GM23338 (cell line): ENCODE data around the gene TTC28. TPM values are rescaled to one million over a fixed set of nuclear protein-coding genes. Genes with fewer than 3 reads are reported as not detected.

Experiments
- ATAC-seq: fragments of 200-7000 bp; cut with Tn5 transposase; 3 replicates; pipeline ENCODE4 v1.9.1; 2020
- DNase-seq: peaks from one replicate; pipeline ENCODE4 v3.0.0-alpha.2; 2015; ENCODE audit warnings: low spot score
- H2AFZ ChIP-seq: fragments of 200-600 bp; sonication (generic); 2 replicates; pipeline ENCODE4 v1.8.0; 2016; ENCODE audit warnings: antibody characterized with exemption, mild to moderate bottlenecking, moderate library complexity
- H3F3A ChIP-seq: fragments of 200-600 bp; sonication (generic); replicated peaks from 2 replicates; pipeline ENCODE4 v1.8.0; 2017; ENCODE audit warnings: antibody characterized with exemption, mixed run types, low read depth
- H3K27ac ChIP-seq: fragments of 200-600 bp; sonication (generic); 2 replicates; pipeline ENCODE4 v1.6.1; 2016; ENCODE audit warnings: low read depth
- H3K27me3 ChIP-seq: fragments of 200-600 bp; sonication (generic); 2 replicates; pipeline ENCODE4 v1.8.0; 2016; ENCODE audit warnings: mild to moderate bottlenecking, mixed run types, moderate library complexity; ENCODE audit not compliant: insufficient read depth
- H3K36me3 ChIP-seq: fragments of 200-600 bp; sonication (generic); 2 replicates; pipeline ENCODE4 v1.8.0; 2016; ENCODE audit warnings: mild to moderate bottlenecking; ENCODE audit not compliant: insufficient read depth
- H3K4me1 ChIP-seq: fragments of 200-600 bp; sonication (generic); 2 replicates; pipeline ENCODE4 v1.8.0; 2016; ENCODE audit warnings: mild to moderate bottlenecking, moderate library complexity; ENCODE audit not compliant: insufficient read depth
- H3K4me2 ChIP-seq: fragments of 200-600 bp; sonication (generic); 2 replicates; pipeline ENCODE4 v1.7.1; 2017; ENCODE audit warnings: mixed run types
- H3K4me3 ChIP-seq: fragments of 200-600 bp; sonication (generic); 2 replicates; pipeline ENCODE4 v1.6.1; 2016; ENCODE audit warnings: mixed run types
- H3K79me2 ChIP-seq: fragments of 200-600 bp; sonication (generic); replicated peaks from 2 replicates; pipeline ENCODE4 v1.8.0; 2017; ENCODE audit warnings: mild to moderate bottlenecking; ENCODE audit not compliant: insufficient read depth
- H3K9me2 ChIP-seq: fragments of 200-600 bp; sonication (generic); 2 replicates; pipeline ENCODE4 v1.8.0; 2017; ENCODE audit not compliant: insufficient read depth
- H4K20me1 ChIP-seq: fragments of 200-600 bp; sonication (generic); replicated peaks from 2 replicates; pipeline ENCODE4 v1.8.0; 2017; ENCODE audit warnings: mild to moderate bottlenecking; ENCODE audit not compliant: insufficient read depth
- H3K27ac Mint-ChIP-seq: 2 replicates; pipeline ENCODE4 v1.8.0; 2020; ENCODE audit warnings: inconsistent platforms, mild to moderate bottlenecking, moderate library complexity, mixed read lengths
- H3K27me3 Mint-ChIP-seq: 3 replicates; pipeline ENCODE4 v1.8.0; 2022; ENCODE audit warnings: low read depth, mild to moderate bottlenecking, moderate library complexity, mixed read lengths, inconsistent platforms; ENCODE audit not compliant: insufficient read depth, poor library complexity
- H3K36me3 Mint-ChIP-seq: 3 replicates; pipeline ENCODE4 v1.8.0; 2021; ENCODE audit warnings: low read depth, mild to moderate bottlenecking, inconsistent platforms, moderate library complexity, mixed read lengths
- H3K4me1 Mint-ChIP-seq: 3 replicates; pipeline ENCODE4 v1.8.0; 2020; ENCODE audit warnings: mild to moderate bottlenecking, inconsistent platforms, mixed read lengths
- H3K4me3 Mint-ChIP-seq: 3 replicates; pipeline ENCODE4 v1.8.0; 2021; ENCODE audit warnings: moderate library complexity, mild to moderate bottlenecking, inconsistent platforms, mixed read lengths
- H3K9me3 Mint-ChIP-seq: 3 replicates; pipeline ENCODE4 v1.8.0; 2020; ENCODE audit warnings: moderate library complexity, mild to moderate bottlenecking, inconsistent platforms, mixed read lengths
- CREB1 ChIP-seq: fragments of 250-450 bp; sonication (Bioruptor Pico); IDR thresholded peaks from 2 replicates; pipeline ENCODE4 v1.5.0; 2020; ENCODE audit warnings: low read depth, mild to moderate bottlenecking, moderate library complexity
- EZH2 ChIP-seq: fragments of 200-600 bp; sonication (generic); IDR thresholded peaks from one replicate; pipeline ENCODE4 v1.8.0; 2017; ENCODE audit warnings: antibody characterized with exemption, mild to moderate bottlenecking, low read depth; ENCODE audit not compliant: unreplicated experiment
- EZH2phosphoT487 ChIP-seq: fragments of 200-600 bp; sonication (generic); IDR thresholded peaks from one replicate; pipeline ENCODE4 v1.8.1; 2018; ENCODE audit warnings: antibody characterized with exemption; ENCODE audit not compliant: unreplicated experiment
- JUNB ChIP-seq: IDR thresholded peaks from one replicate; pipeline ENCODE4 v1.6.1; 2016; ENCODE audit warnings: antibody characterized with exemption; ENCODE audit not compliant: unreplicated experiment
- NANOG ChIP-seq: IDR thresholded peaks from 2 replicates; pipeline ENCODE4 v1.6.1; 2016; ENCODE audit warnings: antibody characterized with exemption, borderline replicate concordance
- POLR2AphosphoS5 ChIP-seq: IDR thresholded peaks from 2 replicates; pipeline ENCODE4 v1.6.1; 2016; ENCODE audit warnings: antibody characterized with exemption, low read depth
- STAT1 ChIP-seq: IDR thresholded peaks from one replicate; pipeline ENCODE4 v1.6.1; 2016; ENCODE audit warnings: antibody characterized with exemption; ENCODE audit not compliant: unreplicated experiment
- ZNF114 ChIP-seq: fragments of 250-450 bp; sonication (Bioruptor Pico); IDR thresholded peaks from 2 replicates; pipeline ENCODE4 v1.5.0; 2020; ENCODE audit warnings: mild to moderate bottlenecking, moderate library complexity
- ZNF331 ChIP-seq: fragments of 250-450 bp; sonication (Bioruptor Pico); IDR thresholded peaks from 2 replicates; pipeline ENCODE4 v1.5.0; 2020; ENCODE audit warnings: low read depth, mild to moderate bottlenecking, moderate library complexity
- polyA plus RNA-seq: library from polyadenylated mRNA; unstranded; fragments of >200 nt; fragmentation: Nextera tagmentation; extraction: Ambion mirVana; gene quantifications from 2 replicates; pipeline ENCODE4 v1.2.1, GENCODE V29; 2016
- total RNA-seq: library from RNA; depleted of rRNA; stranded (reverse); fragments of >200 nt; shearing (Covaris generic); gene quantifications from 2 replicates; pipeline ENCODE4 v1.2.3, GENCODE V29; 2014
- TF ChIP-seq, protein P1 (sequence below), 2 experiments: fragments of 200-600 bp in 1 of 2; sonication (generic) in 1 of 2; conservative IDR thresholded peaks; 2 replicates each; pipeline versions ENCODE4 v1.5.1 to v1.6.1; 2016 to 2017; ENCODE audit warnings: antibody characterized with exemption in 2 of 2, low read depth in 2 of 2, mild to moderate bottlenecking in 2 of 2, moderate library complexity in 1 of 2
- TF ChIP-seq, protein P2 (sequence below): fragments of 250-450 bp; sonication (Bioruptor Pico); IDR thresholded peaks from 2 replicates; pipeline ENCODE4 v1.5.0; 2020; ENCODE audit warnings: mild to moderate bottlenecking, moderate library complexity
- TF ChIP-seq, protein P3 (sequence below): IDR thresholded peaks from one replicate; pipeline ENCODE4 v1.6.1; 2018; ENCODE audit warnings: antibody characterized with exemption; ENCODE audit not compliant: unreplicated experiment
- TF ChIP-seq, protein P4 (sequence below): IDR thresholded peaks from 2 replicates; pipeline ENCODE4 v1.6.1; 2016; ENCODE audit warnings: antibody characterized with exemption

The TTC28 gene
- total and polyA plus RNA-seq, 2 experiments from 2014 or later = 4.5 to 16.1 TPM

DNA sequence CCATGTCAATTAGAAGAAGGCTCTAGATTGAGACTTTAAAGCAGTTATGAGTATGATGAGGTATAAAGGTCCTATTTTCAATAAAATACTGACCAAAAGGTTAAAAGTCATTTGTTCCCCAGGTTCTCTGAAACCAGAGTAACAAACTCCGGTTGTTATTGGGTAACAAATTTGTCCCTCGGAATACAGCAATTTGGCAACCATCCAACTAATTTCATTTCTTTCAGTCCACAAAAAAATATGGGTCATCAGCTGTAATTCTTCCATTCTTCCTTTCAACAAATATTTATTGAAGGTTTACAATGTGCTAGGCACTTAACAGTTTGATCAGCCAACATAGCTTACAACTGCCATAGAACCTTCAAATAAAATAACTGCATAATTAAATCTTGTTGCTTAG, 79.9 kb downstream of the TTC28 start:
- Mint-ChIP-seq H3K4me1 (no peaks in the 10 kb centered on the region), H3K36me3 (no peaks in the 10 kb centered on the region), H3K9me3 (no peaks in the 10 kb centered on the region), H3K4me3 (no peak overlapping the region), H3K27me3 (peaks cover 3% of the 10 kb centered on the region), H3K27ac (no peak overlapping the region)
- DNase-seq (no peak), ATAC-seq (no peak)
- Histone ChIP-seq H3F3A (no peaks in the 10 kb centered on the region), H3K4me2 (no peak overlapping the region), H3K27ac (no peak overlapping the region), H3K36me3 (no peaks in the 10 kb centered on the region), H3K4me3 (no peak overlapping the region), H3K9me2 (no peaks in the 10 kb centered on the region), H3K27me3 (no peaks in the 10 kb centered on the region), H3K79me2 (no peaks in the 10 kb centered on the region), H4K20me1 (no peaks in the 10 kb centered on the region), H3K4me1 (no peaks in the 10 kb centered on the region), H2AFZ (no peak overlapping the region)
- no peak for TF ChIP-seq ZNF114 (CRISPR knock-in tag)
- TF ChIP-seq EZH2phosphoT487 = no peak
- no peak for TF ChIP-seq JUNB
- TF ChIP-seq, protein P1, sequence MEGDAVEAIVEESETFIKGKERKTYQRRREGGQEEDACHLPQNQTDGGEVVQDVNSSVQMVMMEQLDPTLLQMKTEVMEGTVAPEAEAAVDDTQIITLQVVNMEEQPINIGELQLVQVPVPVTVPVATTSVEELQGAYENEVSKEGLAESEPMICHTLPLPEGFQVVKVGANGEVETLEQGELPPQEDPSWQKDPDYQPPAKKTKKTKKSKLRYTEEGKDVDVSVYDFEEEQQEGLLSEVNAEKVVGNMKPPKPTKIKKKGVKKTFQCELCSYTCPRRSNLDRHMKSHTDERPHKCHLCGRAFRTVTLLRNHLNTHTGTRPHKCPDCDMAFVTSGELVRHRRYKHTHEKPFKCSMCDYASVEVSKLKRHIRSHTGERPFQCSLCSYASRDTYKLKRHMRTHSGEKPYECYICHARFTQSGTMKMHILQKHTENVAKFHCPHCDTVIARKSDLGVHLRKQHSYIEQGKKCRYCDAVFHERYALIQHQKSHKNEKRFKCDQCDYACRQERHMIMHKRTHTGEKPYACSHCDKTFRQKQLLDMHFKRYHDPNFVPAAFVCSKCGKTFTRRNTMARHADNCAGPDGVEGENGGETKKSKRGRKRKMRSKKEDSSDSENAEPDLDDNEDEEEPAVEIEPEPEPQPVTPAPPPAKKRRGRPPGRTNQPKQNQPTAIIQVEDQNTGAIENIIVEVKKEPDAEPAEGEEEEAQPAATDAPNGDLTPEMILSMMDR (conservative IDR thresholded peaks at IDR 0.05; ENCODE audit: low read depth in 2 of 2) = no peak
- TF ChIP-seq, protein P2, sequence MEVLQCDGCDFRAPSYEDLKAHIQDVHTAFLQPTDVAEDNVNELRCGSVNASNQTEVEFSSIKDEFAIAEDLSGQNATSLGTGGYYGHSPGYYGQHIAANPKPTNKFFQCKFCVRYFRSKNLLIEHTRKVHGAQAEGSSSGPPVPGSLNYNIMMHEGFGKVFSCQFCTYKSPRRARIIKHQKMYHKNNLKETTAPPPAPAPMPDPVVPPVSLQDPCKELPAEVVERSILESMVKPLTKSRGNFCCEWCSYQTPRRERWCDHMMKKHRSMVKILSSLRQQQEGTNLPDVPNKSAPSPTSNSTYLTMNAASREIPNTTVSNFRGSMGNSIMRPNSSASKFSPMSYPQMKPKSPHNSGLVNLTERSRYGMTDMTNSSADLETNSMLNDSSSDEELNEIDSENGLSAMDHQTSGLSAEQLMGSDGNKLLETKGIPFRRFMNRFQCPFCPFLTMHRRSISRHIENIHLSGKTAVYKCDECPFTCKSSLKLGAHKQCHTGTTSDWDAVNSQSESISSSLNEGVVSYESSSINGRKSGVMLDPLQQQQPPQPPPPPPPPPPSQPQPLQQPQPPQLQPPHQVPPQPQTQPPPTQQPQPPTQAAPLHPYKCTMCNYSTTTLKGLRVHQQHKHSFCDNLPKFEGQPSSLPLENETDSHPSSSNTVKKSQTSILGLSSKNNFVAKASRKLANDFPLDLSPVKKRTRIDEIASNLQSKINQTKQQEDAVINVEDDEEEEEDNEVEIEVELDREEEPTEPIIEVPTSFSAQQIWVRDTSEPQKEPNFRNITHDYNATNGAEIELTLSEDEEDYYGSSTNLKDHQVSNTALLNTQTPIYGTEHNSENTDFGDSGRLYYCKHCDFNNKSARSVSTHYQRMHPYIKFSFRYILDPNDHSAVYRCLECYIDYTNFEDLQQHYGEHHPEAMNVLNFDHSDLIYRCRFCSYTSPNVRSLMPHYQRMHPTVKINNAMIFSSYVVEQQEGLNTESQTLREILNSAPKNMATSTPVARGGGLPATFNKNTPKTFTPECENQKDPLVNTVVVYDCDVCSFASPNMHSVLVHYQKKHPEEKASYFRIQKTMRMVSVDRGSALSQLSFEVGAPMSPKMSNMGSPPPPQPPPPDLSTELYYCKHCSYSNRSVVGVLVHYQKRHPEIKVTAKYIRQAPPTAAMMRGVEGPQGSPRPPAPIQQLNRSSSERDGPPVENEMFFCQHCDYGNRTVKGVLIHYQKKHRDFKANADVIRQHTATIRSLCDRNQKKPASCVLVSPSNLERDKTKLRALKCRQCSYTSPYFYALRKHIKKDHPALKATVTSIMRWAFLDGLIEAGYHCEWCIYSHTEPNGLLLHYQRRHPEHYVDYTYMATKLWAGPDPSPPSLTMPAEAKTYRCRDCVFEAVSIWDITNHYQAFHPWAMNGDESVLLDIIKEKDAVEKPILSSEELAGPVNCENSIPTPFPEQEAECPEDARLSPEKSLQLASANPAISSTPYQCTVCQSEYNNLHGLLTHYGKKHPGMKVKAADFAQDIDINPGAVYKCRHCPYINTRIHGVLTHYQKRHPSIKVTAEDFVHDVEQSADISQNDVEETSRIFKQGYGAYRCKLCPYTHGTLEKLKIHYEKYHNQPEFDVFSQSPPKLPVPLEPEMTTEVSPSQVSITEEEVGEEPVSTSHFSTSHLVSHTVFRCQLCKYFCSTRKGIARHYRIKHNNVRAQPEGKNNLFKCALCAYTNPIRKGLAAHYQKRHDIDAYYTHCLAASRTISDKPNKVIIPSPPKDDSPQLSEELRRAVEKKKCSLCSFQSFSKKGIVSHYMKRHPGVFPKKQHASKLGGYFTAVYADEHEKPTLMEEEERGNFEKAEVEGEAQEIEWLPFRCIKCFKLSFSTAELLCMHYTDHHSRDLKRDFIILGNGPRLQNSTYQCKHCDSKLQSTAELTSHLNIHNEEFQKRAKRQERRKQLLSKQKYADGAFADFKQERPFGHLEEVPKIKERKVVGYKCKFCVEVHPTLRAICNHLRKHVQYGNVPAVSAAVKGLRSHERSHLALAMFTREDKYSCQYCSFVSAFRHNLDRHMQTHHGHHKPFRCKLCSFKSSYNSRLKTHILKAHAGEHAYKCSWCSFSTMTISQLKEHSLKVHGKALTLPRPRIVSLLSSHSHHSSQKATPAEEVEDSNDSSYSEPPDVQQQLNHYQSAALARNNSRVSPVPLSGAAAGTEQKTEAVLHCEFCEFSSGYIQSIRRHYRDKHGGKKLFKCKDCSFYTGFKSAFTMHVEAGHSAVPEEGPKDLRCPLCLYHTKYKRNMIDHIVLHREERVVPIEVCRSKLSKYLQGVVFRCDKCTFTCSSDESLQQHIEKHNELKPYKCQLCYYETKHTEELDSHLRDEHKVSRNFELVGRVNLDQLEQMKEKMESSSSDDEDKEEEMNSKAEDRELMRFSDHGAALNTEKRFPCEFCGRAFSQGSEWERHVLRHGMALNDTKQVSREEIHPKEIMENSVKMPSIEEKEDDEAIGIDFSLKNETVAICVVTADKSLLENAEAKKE (CRISPR knock-in tag) = no peak
- TF ChIP-seq ZNF331 (CRISPR knock-in tag) = no peak
- no peak for TF ChIP-seq STAT1
- no peak for TF ChIP-seq POLR2AphosphoS5
- TF ChIP-seq CREB1 (CRISPR knock-in tag) = no peak
- TF ChIP-seq, protein P3, sequence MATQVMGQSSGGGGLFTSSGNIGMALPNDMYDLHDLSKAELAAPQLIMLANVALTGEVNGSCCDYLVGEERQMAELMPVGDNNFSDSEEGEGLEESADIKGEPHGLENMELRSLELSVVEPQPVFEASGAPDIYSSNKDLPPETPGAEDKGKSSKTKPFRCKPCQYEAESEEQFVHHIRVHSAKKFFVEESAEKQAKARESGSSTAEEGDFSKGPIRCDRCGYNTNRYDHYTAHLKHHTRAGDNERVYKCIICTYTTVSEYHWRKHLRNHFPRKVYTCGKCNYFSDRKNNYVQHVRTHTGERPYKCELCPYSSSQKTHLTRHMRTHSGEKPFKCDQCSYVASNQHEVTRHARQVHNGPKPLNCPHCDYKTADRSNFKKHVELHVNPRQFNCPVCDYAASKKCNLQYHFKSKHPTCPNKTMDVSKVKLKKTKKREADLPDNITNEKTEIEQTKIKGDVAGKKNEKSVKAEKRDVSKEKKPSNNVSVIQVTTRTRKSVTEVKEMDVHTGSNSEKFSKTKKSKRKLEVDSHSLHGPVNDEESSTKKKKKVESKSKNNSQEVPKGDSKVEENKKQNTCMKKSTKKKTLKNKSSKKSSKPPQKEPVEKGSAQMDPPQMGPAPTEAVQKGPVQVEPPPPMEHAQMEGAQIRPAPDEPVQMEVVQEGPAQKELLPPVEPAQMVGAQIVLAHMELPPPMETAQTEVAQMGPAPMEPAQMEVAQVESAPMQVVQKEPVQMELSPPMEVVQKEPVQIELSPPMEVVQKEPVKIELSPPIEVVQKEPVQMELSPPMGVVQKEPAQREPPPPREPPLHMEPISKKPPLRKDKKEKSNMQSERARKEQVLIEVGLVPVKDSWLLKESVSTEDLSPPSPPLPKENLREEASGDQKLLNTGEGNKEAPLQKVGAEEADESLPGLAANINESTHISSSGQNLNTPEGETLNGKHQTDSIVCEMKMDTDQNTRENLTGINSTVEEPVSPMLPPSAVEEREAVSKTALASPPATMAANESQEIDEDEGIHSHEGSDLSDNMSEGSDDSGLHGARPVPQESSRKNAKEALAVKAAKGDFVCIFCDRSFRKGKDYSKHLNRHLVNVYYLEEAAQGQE = no peak
- TF ChIP-seq, protein P4, sequence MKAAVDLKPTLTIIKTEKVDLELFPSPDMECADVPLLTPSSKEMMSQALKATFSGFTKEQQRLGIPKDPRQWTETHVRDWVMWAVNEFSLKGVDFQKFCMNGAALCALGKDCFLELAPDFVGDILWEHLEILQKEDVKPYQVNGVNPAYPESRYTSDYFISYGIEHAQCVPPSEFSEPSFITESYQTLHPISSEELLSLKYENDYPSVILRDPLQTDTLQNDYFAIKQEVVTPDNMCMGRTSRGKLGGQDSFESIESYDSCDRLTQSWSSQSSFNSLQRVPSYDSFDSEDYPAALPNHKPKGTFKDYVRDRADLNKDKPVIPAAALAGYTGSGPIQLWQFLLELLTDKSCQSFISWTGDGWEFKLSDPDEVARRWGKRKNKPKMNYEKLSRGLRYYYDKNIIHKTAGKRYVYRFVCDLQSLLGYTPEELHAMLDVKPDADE = no peak
- no peak for TF ChIP-seq NANOG
- no peak for TF ChIP-seq EZH2
